Natural killer cell treated with Interleukin-12 subunit alpha and Interleukin-12 subunit beta and Interleukin-15 and Interleukin-18, amount 100 ng/mL, for 72 hours (primary cell): ENCODE data around the gene NFAM1. TPM values are rescaled to one million over a fixed set of nuclear protein-coding genes. Genes with fewer than 3 reads are reported as not detected.

ENCODE experiments used
- ATAC-seq, 2 donors: fragments of 150-1000 bp; cut with Tn5 transposase in 1 of 2; sonication (Bioruptor Pico), chemical (Tn5 transposase) in 1 of 2; 2 replicates each; pipeline ENCODE4 v1.10.0; 2021
- DNase-seq: peaks from one replicate; pipeline ENCODE4 v3.0.0; 2022; ENCODE audit warnings: low spot score
- H3K27ac Mint-ChIP-seq, 2 donors: 1 replicate in 1 of 2; 2 replicates in 1 of 2; pipeline ENCODE4 v1.8.0; 2022; ENCODE audit warnings: mixed read lengths in 2 of 2, mild to moderate bottlenecking in 1 of 2, moderate library complexity in 1 of 2
- H3K27me3 Mint-ChIP-seq, 2 donors: 1 replicate in 1 of 2; 2 replicates in 1 of 2; pipeline ENCODE4 v1.8.0; 2022; ENCODE audit warnings: mixed read lengths in 2 of 2
- H3K36me3 Mint-ChIP-seq: one replicate; pipeline ENCODE4 v1.8.0; 2022; ENCODE audit warnings: mixed read lengths
- H3K4me1 Mint-ChIP-seq, 2 donors: 1 replicate in 1 of 2; 2 replicates in 1 of 2; pipeline ENCODE4 v1.8.0; 2022; ENCODE audit warnings: low read depth in 2 of 2, mixed read lengths in 2 of 2, mild to moderate bottlenecking in 1 of 2
- H3K4me3 Mint-ChIP-seq: one replicate; pipeline ENCODE4 v1.8.0; 2022; ENCODE audit warnings: mixed read lengths
- H3K9me3 Mint-ChIP-seq: 2 replicates; pipeline ENCODE4 v1.8.0; 2022; ENCODE audit warnings: mixed read lengths
- total RNA-seq, 2 donors: library from RNA; stranded (reverse); gene quantifications; one replicate each; pipeline ENCODE4 v1.2.3, GENCODE V29; 2022

NFAM1 gene
- total RNA-seq, 2 donors from 2014 or later = 0.19 to 0.47 TPM

DNA sequence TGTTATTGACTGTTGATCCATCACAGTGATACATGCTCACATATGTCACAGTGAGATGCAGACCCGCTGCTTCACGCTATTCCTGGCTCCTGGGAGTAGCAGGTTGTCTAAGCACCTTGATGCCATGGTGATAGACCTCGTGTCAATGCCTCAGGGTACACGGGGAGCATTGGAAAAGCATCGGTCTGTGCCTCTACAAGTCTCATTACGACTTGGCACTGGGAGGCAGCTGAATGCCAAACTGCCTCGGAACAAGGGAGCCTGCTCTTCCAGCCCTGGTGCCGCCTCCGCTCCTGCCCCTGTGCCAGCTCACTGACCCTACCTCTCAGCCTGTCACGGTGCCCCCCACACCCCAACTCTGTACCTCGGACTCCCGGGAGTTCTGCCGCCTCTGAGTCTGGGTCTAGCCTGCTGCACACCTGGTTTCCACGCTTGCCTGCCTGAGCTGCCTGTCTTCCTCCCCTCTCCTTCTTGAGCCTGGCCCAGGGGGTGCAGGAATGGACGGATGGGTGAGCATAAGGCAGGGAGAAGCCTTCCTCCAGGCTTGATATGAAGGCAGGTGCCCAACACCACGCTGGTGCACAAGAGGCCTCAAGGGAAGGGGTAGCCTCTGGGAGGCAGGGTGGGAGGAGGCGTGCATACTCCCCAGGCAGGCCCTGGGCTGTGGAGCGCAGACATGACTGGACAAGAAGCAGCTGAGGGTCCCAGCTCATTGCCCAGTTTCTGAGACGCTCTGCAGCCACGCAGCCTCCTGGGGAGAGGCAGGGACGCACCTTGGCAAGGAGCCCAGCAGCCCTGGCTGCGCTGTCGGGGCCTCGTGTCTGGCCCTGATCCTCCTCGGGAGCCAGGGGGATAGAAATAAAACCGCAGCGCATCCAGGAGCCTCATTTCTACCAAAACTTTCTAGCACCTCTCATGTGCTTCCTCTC lies 1.8 kb upstream of the NFAM1 start:
- H3K4me3 Mint-ChIP-seq = no peak overlapping the region
- no peaks in the 10 kb centered on the region for H3K9me3 Mint-ChIP-seq
- no peaks in the 10 kb centered on the region for H3K36me3 Mint-ChIP-seq
- peaks cover 10 to 18% of the 10 kb centered on the region in 2 donors for H3K27me3 Mint-ChIP-seq
- ATAC-seq (no peak), DNase-seq (no peak)
- H3K4me1 Mint-ChIP-seq = peaks cover 0 to 7% of the 10 kb centered on the region in 2 donors
- H3K27ac Mint-ChIP-seq = no peak overlapping the region

DNA sequence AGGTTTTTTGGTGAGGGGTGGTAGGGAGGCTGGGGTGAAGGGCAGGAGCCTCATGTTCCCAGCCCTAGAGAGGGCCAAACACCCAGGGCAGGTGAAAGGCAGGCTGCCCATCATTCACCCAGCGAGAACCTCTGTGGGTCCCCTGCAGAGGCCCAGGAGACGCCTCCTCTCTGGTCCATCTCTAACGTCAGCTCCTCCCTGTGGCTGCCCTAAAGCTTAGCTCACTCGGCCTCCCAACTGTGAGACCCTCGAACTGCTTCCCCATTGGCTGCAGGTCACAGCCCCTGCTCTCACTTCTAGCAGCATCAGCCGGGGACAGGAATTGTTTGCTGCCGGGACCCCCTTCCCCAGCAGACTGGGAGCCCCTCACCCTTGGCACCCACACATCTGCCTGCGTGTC lies 615 bp upstream of the NFAM1 start:
- Mint-ChIP-seq H3K27me3 (peaks cover 10 to 18% of the 10 kb centered on the region in 2 donors), H3K9me3 (no peaks in the 10 kb centered on the region), H3K36me3 (no peaks in the 10 kb centered on the region), H3K4me1 (peaks cover 0 to 7% of the 10 kb centered on the region in 2 donors), H3K27ac (no peak overlapping the region), H3K4me3 (no peak overlapping the region)
- DNase-seq (no peak), ATAC-seq (no peak)

DNA sequence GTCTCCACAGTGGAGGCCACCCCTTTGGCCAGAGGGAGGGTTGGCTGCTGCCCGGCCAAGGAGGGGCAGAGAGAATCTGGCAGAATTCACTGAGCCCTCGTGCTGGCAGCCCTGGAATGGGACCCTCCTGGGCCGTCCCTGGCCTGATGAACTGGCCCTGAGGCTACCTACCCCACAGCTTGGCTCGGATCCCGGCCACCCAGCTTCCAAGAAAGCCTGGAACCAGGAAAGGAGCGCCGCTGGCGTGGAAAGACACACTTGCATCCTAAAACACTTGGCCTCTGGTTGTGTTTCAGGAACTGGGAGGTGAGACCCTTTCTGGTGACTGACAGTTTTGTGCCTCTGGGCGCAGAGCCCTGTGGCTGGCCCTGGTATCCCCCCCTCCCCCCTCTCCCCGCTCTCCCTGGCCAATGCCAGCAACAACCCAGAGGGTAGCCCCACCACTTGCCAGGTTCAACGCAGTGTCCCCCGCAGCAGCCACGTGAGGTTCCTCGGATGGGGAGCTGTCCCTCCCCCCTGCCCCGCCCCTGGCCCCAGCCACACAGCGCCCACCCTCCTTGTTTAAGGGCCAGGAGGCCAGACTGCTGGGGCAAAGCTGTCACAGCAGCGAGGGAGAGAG lies 693 bp downstream of the NFAM1 start:
- no peak overlapping the region for H3K4me3 Mint-ChIP-seq
- H3K36me3 Mint-ChIP-seq = no peaks in the 10 kb centered on the region
- no peak for ATAC-seq
- H3K9me3 Mint-ChIP-seq = no peaks in the 10 kb centered on the region
- peaks cover 0 to 4% of the 10 kb centered on the region in 2 donors for H3K4me1 Mint-ChIP-seq
- no peak for DNase-seq
- H3K27ac Mint-ChIP-seq = no peak overlapping the region
- peaks cover 10 to 18% of the 10 kb centered on the region in 2 donors for H3K27me3 Mint-ChIP-seq

GRCh38 chr22:42430528-42431125 lies 1.6 kb downstream of the NFAM1 start:
- no peak for ATAC-seq
- Mint-ChIP-seq H3K36me3 (no peaks in the 10 kb centered on the region), H3K4me3 (no peak overlapping the region), H3K4me1 (peaks cover 0 to 4% of the 10 kb centered on the region in 2 donors), H3K9me3 (no peaks in the 10 kb centered on the region), H3K27me3 (peaks cover 10 to 18% of the 10 kb centered on the region in 2 donors), H3K27ac (no peak overlapping the region)
- no peak for DNase-seq

GRCh38 chr22:42428760-42429159 lies 3.4 kb downstream of the NFAM1 start:
- no peak for ATAC-seq
- H3K36me3 Mint-ChIP-seq = no peaks in the 10 kb centered on the region
- no peak overlapping the region for H3K27ac Mint-ChIP-seq

DNA sequence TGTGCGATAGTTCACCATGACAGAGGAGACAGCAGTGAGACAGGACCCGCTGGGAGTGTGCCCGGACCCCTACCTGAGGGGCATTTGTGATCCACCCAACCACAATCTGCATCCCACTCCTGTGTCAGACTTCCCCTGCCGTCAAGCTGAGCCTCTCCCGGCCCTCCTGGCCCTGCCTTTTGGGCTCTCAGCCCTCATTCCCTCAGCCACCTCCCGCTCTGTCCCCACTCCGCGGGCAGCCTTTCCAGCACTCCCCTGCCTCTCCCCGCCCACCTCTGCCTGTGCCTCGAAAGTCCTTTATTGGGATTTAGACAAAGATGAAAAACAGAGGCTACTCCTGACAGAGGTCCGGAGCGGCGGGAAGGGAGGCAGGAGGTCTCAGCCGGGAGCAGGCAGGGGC lies 4.2 kb downstream of the NFAM1 start:
- H3K27ac Mint-ChIP-seq = no peak overlapping the region
- peaks cover 0 to 4% of the 10 kb centered on the region in 2 donors for H3K4me1 Mint-ChIP-seq
- no peak overlapping the region for H3K4me3 Mint-ChIP-seq
- ATAC-seq = no peak
- H3K27me3 Mint-ChIP-seq = peaks cover 10 to 13% of the 10 kb centered on the region in 2 donors
- DNase-seq = no peak
- no peaks in the 10 kb centered on the region for H3K9me3 Mint-ChIP-seq
- no peaks in the 10 kb centered on the region for H3K36me3 Mint-ChIP-seq

More at GRCh38 chr22:42428760-42429159, 3.4 kb downstream of the NFAM1 start:
- peaks cover 10 to 18% of the 10 kb centered on the region in 2 donors for H3K27me3 Mint-ChIP-seq
- H3K9me3 Mint-ChIP-seq = no peaks in the 10 kb centered on the region
- H3K4me1 Mint-ChIP-seq = peaks cover 0 to 4% of the 10 kb centered on the region in 2 donors
- H3K4me3 Mint-ChIP-seq = no peak overlapping the region
- no peak for DNase-seq

GRCh38 chr22:42427167-42427566 lies 5.0 kb downstream of the NFAM1 start:
- H3K9me3 Mint-ChIP-seq = no peaks in the 10 kb centered on the region
- H3K27ac Mint-ChIP-seq = no peak overlapping the region
- H3K36me3 Mint-ChIP-seq = no peaks in the 10 kb centered on the region
- DNase-seq = no peak
- no peak overlapping the region for H3K4me3 Mint-ChIP-seq
- H3K27me3 Mint-ChIP-seq = peaks cover 10 to 11% of the 10 kb centered on the region in 2 donors
- no peak for ATAC-seq
- H3K4me1 Mint-ChIP-seq = peaks cover 0 to 4% of the 10 kb centered on the region in 2 donors

DNA sequence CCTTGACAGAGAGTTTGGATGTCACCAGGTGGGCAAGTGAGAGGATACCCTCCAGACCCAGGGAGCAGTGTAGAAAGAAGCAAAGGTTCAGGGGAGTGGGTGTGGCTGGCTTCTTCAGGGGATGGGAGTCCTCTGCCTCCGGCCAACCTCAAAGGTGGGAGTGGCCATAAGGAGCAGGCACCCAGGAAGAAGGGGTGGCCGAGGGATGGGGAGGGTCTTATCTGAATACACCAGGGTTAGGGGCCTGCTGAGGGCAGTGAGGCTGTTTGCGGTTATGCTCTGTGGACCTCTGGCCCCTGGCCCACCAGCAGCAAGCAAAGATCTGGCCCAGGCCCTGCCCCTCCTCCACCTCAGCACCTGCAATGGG lies 6.2 kb downstream of the NFAM1 start:
- Mint-ChIP-seq H3K27me3 (peaks cover 6% of the 10 kb centered on the region in 2 donors), H3K9me3 (no peaks in the 10 kb centered on the region), H3K36me3 (no peaks in the 10 kb centered on the region), H3K4me3 (no peak overlapping the region), H3K4me1 (peaks cover 0 to 4% of the 10 kb centered on the region in 2 donors), H3K27ac (no peak overlapping the region)
- no peak for ATAC-seq
- DNase-seq = no peak

- Mint-ChIP-seq H3K9me3 (no peaks in the 10 kb centered on the region), H3K27me3 (peaks cover under 1 to 1% of the 10 kb centered on the region in 2 donors), H3K36me3 (no peaks in the 10 kb centered on the region), H3K4me3 (no peak overlapping the region), H3K27ac (no peak overlapping the region), H3K4me1 (no peaks in the 10 kb centered on the region)
- no peak for DNase-seq
- ATAC-seq = no peak
These were observed 6.7 kb downstream of the NFAM1 start for GRCh38 chr22:42425337-42425988.

GRCh38 chr22:42419243-42419881 lies 12.8 kb downstream of the NFAM1 start:
- no peak for ATAC-seq
- Mint-ChIP-seq H3K27ac (no peak overlapping the region), H3K4me3 (no peak overlapping the region), H3K9me3 (no peaks in the 10 kb centered on the region), H3K4me1 (no peaks in the 10 kb centered on the region), H3K36me3 (no peaks in the 10 kb centered on the region), H3K27me3 (peaks cover 0 to 4% of the 10 kb centered on the region in 2 donors)
- DNase-seq = no peak

- H3K9me3 Mint-ChIP-seq = no peaks in the 10 kb centered on the region
- H3K4me1 Mint-ChIP-seq = no peaks in the 10 kb centered on the region
- H3K27me3 Mint-ChIP-seq = peaks cover 0 to 4% of the 10 kb centered on the region in 2 donors
- DNase-seq (no peak), ATAC-seq (no peak)
- no peak overlapping the region for H3K27ac Mint-ChIP-seq
- no peaks in the 10 kb centered on the region for H3K36me3 Mint-ChIP-seq
- H3K4me3 Mint-ChIP-seq = no peak overlapping the region
These were observed 13.4 kb downstream of the NFAM1 start for GRCh38 chr22:42418811-42419242.

GRCh38 chr22:42417645-42418305 lies 14.4 kb downstream of the NFAM1 start:
- Mint-ChIP-seq H3K36me3 (no peaks in the 10 kb centered on the region), H3K4me3 (no peak overlapping the region), H3K27me3 (peaks cover 0 to 4% of the 10 kb centered on the region in 2 donors), H3K27ac (no peak overlapping the region), H3K4me1 (no peaks in the 10 kb centered on the region), H3K9me3 (no peaks in the 10 kb centered on the region)
- DNase-seq = no peak
- ATAC-seq = peak in 1 of 2 donors; percentile 24
